GM21529 (cell line): ENCODE results near the gene UBE2H.
A peak's percentile ranks its signal among the peaks of the same experiment; 100 is the strongest.
"Not testable (repeated sequence)": the region's sequence is repeated elsewhere in the genome, so short reads cannot be mapped to it uniquely, and the experiment has no call there.

Experiments used
- ATAC-seq: cut with Tn5 transposase; IDR thresholded peaks from one replicate; pipeline ENCODE4 v1.9.1; 2021; ENCODE audit not compliant: unreplicated experiment

Gene UBE2H

GRCh38 chr7:129845178-129845971, 107.4 kb downstream of the UBE2H start:
- ATAC-seq, result no peak

- ATAC-seq, result no peak
Observed at GRCh38 chr7:129843978-129844840, 108.6 kb downstream of the UBE2H start.

GRCh38 chr7:129843365-129843898, 109.3 kb downstream of the UBE2H start:
- no peak for ATAC-seq

- no peak for ATAC-seq
Observed at GRCh38 chr7:129841465-129841864, 111.3 kb downstream of the UBE2H start.

GRCh38 chr7:129840757-129841156, 112.0 kb downstream of the UBE2H start:
- ATAC-seq, result no peak

GRCh38 chr7:129836983-129837382, 115.8 kb downstream of the UBE2H start:
- no peak for ATAC-seq

- no peak for ATAC-seq
Observed at GRCh38 chr7:129835569-129835968, 117.2 kb downstream of the UBE2H start.

GRCh38 chr7:129833353-129833752, 119.4 kb downstream of the UBE2H start:
- not testable (repeated sequence) for ATAC-seq

- ATAC-seq, result no peak
Observed at GRCh38 chr7:129832701-129833227, 120.0 kb downstream of the UBE2H start.

- ATAC-seq, result no peak
Observed at GRCh38 chr7:129832282-129832681, 120.5 kb downstream of the UBE2H start.

- no peak for ATAC-seq
Observed at GRCh38 chr7:129831424-129832058, 121.2 kb downstream of the UBE2H start.

- ATAC-seq, result no peak
Observed at GRCh38 chr7:129830949-129831348, 121.8 kb downstream of the UBE2H start.

- ATAC-seq, result no peak
Observed at GRCh38 chr7:129829737-129830631, 122.8 kb downstream of the UBE2H start.

- ATAC-seq, result no peak
Observed at GRCh38 chr7:129828989-129829736, 123.6 kb downstream of the UBE2H start.

- no peak for ATAC-seq
Observed at GRCh38 chr7:129828078-129828762, 124.5 kb downstream of the UBE2H start.

- ATAC-seq, result no peak
Observed at GRCh38 chr7:129827467-129827990, 125.2 kb downstream of the UBE2H start.

- not testable (repeated sequence) for ATAC-seq
Observed at GRCh38 chr7:129826895-129827294, 125.9 kb downstream of the UBE2H start.

GRCh38 chr7:129825209-129825970, 127.4 kb downstream of the UBE2H start:
- ATAC-seq, result peak; percentile 63
